NOMO-1 treated with dmso at 0.1 percent for 144 hours (cell line): ENCODE data around the gene TMEM115.

ENCODE experiments used
- DNase-seq: peaks from one replicate; lab custom pipeline; 2025; ENCODE audit not compliant: unreplicated experiment; lab: John Stamatoyannopoulos, UW

Gene TMEM115, protein sequence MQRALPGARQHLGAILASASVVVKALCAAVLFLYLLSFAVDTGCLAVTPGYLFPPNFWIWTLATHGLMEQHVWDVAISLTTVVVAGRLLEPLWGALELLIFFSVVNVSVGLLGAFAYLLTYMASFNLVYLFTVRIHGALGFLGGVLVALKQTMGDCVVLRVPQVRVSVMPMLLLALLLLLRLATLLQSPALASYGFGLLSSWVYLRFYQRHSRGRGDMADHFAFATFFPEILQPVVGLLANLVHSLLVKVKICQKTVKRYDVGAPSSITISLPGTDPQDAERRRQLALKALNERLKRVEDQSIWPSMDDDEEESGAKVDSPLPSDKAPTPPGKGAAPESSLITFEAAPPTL

DNA sequence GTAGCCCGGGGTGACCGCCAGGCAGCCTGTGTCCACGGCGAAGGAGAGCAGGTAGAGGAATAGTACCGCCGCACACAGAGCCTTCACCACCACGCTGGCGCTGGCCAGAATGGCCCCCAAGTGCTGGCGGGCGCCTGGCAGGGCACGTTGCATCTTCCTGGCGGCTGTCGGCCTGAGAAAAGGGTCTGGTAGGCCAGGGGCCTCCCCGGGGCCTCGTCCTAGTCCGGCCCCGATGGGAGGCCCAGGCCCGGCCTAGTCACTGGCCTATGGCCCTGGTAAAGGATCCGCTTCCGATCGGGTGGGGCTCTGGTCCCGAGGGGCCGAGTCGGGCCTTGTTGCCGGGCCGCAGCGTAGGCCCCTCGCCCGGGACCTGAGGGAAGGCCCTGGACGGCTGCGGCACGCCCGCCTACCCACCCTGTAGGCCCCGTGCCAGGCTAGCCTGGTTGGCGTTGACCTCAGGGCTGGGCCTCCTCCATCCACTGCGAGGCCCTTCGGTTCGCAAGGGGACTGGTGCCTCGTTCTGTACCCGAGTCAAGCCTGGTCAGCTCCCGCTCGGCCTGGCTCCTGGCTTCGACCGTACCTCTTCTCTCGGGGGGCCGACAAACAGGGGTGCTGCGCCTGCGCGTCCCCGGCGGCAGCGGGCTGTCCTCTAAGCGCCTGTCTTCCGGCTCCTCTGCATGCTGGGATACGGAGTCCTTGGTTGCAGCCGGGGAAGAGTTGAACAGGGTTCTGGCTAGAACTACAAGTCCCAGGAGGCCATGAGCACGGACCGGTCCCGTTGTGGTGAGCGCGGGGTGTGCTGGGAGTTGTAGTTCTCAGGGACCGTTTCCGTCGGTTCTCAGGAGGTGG lies at the start of gene TMEM115:
TMEM115 (minus strand) TSS at position 611 of the 849 bp plus-strand sequence; CDS start at position 153, 458 bp downstream.
- peak; percentile 95 for DNase-seq

DNA sequence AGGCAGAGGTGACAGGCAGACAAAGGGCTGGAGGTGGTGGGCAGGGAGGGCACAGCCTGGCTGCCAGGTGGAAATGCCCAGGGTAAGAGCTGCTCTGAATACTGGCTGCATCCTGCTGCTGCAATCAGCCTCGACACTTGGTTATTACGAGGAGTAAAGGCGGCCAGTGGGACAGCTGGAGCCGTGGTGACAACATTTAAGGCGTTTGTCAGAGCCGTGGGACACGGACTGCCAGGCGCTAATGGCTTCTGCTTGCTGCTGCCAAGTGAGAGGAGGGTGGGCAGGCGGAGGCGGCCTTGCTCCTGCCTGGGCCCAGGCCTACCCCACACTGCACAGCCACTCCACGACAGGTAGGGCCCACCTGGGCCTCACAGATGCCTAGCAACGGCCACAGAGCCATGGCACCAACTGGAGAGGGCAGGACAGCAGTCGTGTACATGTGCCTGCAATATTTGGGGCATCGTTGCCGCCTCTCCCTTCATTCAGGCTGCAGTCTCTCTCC lies 49.2 kb upstream of the TMEM115 start:
- DNase-seq = no peak

DNA sequence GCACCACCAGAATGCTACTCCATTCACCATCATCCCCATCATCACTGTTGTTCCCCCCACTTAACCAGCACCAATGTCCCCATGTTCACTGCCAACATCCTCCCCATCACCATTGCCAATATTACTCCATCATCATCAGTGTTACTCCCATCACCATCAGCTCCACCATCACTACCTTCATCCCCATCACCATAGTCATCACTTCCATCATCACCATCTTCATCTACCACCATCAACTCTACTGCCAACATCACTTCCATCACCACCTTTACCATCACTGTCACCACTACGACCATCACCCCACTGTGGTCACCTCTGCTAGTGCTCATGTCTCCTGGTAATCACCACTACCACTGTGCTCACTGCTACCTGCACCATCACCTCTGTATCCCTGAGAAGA lies 47.2 kb upstream of the TMEM115 start:
- no peak for DNase-seq

DNA sequence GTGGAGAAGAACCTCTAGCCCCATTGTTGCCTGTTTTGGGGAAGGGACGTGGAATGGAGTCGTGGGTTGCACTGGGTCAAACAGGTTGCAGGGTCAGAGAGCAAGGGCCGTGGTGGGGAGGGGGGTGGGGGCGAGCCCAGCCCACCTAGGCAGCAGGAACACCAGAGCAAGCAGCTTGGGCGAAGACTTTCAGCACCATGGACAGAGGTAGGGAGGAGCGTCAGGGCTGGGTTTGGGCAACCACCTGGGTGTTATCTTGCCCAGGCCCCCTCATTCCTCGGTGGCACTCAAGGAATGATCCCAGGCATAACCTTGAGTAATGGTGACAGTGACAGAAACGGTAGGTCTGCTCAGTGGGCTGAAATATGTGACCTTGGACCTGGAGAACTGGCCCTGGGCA lies 45.9 kb upstream of the TMEM115 start:
- peak; percentile 4 for DNase-seq

DNA sequence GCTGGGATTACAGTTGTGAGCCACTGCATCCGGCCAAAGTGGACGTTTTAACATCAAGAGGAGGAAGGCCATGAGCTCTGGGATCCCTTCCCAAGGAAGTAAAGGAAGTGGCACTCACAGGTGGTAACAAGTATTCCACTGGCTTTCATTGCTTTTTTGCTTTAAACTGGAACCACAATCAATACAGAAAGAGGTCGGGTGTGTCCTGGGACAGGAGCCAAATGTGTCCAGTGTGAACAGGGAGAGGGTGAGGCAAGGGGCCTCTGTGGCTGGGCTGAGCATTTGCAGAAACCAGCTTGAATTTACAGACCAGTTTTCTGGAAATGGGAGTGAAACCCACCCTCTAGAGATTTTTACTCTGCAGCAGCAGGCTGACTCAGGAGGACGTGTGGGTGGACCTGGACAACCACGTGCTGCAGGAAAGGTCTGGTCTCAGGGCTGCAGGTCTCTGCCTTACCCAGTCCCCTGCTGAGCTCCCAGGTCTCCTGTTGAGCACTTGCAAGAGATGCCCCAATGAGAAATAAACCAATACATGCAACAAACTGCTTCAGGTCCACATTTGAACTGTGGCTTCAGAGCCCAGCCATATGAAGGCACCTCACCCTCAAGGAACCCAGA lies 42.8 kb upstream of the TMEM115 start:
- no peak for DNase-seq

DNA sequence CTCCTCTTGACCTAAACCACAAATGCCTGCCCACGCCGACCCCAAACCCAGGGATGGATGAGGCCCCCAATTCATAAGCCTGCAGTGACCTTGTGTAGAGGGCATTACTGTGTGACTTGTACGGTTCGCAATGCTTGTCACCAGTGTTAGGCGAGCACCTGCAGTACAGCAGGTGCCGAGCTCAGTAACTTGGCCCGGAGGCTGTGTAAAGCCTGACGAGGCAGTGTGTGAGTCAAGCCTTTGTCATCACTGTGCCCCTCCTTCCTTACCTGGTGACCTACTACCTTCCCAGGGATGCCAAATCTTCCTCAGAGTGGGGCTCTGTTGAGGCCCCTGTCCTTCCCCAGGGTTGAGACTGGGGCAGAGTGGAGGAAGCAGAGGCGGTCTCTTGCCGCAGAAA lies 37.2 kb upstream of the TMEM115 start:
- DNase-seq = no peak

DNA sequence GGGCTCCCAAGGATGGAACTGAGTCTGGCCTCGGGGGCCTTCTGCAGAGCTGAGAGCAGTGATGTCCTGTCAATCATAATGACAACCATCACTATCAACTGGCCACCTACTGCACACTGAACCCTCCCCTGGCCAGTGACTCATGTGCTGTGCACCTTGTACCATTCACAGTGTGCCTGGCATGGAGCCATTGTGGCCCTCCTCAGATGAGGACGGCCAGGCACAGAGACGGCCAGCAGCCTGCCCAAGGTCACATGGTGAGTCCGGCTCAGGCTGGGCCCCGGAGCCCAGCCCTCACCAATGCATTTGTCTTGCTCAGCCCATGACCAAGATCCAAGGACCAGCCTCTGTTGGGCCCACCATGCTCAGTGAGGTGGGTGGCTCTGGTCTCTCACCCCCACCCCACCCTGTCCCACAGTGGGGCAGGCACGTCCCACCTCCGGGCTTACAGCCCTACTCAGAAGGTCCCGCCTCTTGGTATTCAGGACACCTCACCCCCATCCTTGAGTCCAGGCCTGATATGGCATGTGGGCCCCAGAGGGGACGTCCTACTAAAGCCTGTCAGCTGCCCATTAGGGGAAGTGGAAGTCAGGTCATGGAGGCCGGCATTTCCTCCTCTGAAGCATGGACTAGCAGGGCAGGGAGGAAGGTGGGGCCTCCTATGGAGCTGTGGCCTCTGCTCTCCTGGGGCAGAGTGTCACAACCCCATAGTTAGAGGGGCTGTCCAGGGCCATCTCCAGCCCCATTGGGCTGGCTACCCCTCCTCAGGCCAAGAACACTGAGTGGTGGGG lies 35.9 kb upstream of the TMEM115 start:
- peak; percentile 74 for DNase-seq

DNA sequence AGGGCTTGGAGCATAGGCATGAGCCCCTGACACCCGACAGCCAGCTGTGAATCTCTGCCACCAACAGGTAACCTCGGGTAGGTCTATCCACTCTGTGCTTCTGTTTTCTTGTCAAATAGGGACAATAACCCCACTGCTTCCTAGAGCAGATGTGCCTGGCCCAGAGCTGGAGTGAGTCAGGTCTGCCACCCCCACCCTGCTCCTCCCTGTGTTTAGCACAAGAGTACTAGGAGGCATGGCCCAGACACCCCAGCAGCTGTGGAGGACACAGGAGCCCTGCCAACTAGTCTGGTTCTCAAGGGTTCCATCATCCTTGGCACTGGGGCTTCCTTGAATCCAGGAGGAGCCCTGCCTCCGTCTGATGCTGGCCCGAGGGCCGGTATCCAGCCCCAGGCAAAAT lies 33.7 kb upstream of the TMEM115 start:
- no peak for DNase-seq

DNA sequence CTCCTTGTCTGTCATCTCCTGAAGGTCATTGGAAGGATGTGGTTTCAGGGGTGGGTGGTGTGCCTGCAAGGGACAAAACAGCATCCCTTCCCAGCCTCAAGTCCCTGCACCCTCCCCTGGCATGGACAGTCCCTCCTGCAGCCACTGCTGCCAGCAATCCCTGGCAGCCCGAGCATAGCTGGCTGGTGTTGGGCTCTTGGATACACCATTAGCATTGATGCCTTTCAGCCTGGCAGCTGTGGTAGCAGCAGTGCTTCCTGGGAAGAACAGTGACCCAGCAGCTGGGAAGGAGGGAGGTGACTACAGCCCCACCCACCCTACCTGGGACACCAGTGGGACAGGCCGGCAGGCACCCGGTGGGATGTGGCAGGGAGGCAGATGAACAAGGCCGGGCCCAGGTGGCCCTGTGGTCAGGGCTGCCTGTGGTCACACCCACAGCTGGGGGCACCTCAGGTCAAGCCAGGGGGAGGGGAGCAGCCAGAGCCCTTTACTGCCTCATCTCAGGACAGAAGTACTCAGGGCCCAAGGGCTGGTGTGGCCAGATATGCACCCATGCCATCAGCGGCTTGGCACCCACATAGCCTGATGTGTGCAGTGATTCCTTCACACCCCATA lies 32.9 kb upstream of the TMEM115 start:
- no peak for DNase-seq

DNA sequence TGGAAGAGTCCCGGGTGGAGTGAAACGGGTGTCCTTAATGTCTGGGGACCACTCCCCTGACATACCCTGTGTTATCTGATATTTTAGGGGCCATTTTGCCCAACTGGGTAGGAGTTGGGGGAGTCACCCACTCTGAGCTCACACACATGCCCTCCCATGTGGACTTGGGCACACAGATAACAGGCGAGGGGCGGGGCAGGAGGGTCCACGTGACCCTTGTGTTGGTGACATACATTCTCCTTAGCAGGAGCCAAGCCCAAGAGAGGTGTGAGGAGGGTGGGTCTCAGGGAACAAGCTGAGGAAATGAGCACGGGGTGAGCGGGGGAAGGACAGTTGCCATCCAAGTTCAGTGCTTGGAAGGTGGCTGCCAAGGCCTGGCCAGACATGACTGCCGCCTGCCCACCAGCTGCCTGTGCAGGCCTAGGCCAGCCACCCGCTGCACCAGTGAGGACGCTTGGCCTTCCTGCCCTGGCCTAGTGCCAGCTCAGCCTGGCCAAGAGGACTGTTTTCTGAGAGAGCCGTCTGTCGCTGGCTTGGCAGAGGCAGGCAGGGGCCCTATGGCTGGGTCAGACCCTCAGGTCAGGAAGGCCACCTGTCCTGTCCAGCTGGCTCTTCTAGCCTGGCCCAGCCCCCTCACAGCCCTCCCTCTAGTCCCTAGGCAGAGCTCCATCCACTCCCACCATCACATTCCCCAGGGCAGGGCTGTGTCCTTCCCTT lies 31.3 kb upstream of the TMEM115 start:
- DNase-seq = no peak

DNA sequence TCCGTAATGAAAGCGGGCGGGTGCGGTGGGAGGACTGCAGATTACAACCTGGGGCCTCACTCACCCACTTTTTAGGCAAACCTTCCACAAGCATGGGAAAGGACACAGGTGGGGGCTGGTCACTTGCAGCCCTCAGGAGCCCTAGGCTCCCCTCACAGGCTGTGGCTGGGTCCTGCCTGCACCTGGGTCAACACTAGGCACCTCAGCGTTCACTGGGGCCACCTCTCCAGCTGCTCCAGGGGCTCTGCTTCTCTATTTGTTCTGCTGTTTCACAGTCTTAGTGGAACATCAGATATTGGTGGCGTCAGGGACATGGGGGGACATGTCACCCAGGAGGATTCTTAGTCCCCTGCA lies 30.1 kb upstream of the TMEM115 start:
- no peak for DNase-seq

DNA sequence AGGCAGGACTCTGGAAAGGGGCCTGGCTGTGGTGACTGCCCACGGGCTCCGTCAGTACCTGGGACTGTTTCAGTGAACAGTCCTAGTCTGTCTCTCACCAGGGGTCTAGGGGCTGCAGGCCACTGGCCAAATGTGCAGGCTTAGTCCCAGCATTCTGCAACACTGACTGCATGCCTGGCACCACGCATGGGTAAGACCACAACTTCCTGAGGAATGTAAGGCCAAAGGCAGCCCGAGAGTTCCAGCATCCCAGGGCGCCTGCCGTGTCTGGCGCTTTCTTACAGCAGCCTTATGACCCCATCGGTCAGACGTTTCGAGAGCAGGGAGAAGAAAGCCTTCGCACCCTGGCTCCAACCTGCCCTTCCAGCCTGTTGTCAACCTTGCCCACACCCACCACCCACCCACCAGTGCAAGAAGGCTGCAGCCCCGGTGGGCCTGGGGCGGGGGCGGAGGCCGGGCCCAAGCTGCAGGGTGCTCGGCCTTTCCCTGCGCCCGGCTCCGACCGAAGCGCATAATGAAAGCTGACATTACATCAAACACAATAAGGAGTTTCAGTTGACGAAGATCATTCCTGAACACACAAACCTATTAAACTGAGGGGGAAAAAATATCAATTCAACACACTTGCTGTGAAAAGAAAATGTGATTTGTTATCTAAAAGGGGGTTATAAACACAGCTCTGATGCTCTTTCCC lies 29.5 kb upstream of the TMEM115 start:
- DNase-seq = no peak

DNA sequence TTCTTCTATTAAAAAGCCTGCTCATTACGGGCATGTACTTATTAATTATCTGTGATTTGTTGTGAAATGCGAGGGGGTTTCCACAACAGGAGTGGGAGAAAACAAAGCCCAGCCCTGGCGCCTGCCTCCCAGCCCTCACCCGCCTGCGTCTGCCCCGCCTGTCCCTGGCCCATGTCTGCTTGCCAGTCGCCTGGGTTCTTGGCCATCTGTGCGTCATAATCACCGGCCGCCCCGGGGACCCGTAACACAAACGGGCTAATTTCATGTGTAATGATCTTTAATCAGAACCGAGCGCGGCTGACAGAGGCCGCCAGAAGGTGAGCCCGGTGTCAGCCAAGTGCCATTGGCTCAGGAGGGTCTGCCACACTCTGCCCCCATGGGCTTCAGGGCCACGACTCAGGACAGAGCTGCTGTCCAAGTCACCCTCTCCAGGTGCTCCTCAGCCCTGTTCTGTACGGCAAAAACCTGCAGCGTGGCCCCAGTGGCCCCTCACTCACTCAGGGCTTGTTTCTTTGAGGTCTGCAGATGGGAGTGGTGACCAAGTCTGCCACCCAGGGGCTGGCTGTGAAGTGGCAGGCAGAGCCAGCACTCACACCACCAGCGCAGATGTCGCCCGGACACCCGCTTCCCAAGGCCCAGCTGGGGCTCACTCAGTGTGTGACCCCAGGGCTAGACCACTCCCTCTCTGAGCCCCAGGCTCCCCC lies 28.8 kb upstream of the TMEM115 start:
- DNase-seq = no peak

DNA sequence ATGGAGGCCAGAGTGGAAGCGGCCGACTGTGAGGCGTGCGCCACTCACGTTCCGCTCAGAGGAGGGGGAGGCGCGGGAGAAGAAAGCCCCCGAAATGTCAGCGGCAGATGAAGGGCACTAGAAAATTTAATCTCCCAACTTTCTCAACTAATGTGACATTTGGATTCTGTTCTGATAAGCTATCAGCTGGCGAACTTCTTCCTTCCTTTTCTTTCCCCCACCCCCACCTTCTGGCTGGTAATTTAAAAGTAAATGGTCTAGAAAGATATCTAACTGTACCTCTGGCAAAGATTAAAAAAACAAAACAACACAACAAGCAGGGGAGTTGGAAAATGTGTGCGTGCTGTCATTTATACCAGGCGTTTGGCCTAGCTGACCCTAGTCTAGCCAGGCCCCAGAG lies 26.4 kb upstream of the TMEM115 start:
- no peak for DNase-seq

DNA sequence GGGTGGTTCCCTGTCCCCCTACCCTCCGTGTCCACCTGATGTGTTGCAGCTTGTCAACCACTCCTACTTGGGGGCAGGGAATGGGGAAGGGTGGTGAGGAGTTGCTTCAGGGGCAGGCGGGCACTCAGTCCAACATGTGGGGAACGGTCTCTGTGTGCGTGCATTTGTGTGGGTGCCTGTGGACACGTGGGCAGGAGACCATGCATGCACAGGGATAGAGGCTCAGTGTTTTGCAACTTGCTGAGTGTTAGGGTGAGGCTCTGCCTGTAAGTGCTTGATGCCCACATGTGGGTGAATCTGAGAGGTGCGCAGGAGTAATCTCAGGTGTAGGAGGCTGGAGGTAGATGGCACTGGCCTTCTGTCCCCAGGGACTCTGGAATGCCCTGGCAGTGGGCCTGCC lies 24.4 kb upstream of the TMEM115 start:
- DNase-seq = no peak

DNA sequence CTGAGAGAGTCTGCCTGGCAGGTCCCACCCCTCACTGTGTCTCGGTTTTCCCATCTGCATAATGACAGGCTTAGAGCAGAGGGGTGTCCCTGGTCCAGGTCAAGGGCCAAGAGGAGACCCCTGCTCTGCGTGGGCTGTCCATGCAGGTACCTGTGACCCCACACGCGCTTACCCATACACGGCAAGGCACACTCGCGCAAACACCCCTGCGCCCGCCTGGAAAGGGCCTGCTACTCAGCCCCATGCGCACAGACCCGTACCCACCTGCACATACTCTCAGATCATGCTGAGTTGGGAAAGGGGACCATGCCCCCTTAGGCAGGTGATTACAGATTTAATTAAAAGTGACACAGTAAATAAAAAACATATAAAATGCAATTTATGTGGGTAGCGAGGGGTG lies 23.4 kb upstream of the TMEM115 start:
- no peak for DNase-seq

DNA sequence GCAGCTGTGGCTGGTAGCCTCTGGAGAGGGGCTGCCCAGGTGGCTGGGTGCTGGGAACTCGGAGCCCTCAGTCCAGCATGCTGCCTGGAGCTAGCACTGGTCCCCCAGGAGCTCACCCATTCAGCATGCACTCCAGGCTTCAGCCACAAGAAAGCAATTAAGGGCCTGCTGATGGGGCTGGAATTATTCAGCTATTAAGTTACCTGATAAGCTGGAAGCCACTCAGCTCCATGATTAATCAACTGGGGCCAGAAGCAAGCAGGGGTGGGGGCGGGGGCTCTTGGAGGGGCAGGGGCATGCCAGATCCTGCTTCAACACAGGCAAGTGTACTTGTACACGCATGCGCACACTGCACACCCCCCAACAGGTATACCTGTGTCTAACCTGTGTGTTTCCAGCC lies 22.1 kb upstream of the TMEM115 start:
- no peak for DNase-seq

DNA sequence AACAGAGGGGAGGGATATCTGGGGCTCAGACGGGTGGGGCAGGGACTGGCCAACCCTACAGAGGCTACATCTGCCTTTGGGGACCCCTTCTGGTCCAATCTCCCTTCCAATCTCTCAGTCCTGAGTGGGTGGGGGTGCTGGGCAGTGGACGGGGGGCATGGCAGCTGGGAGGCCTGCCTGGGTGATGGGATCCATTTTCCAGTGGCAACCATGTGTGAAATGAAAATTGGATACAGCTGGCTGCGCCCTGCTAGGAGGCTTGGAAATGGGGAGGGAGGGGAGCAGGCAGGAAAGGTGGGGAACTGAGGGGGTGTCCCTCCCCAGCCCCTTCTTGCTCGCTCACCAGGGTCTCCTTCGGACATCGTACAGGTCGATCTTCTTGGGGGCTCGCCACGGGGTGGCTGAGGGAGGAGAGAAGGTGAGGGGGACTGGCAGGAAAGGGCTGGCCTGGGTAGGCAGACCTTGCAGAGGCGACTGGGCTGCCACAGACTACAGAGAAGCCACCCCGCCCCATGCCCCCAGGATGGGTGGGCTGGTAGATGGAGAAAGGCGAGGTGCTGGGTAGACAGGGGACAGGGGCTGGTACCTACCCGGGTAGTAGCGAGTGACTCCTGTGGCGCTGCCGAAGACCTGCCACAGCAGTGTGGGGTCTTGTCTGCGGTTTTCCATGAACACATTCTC lies 21.2 kb upstream of the TMEM115 start:
- DNase-seq = no peak
